ENCODE measurements around the gene TAF6. TPM values are rescaled to one million over a fixed set of nuclear protein-coding genes. Genes with fewer than 3 reads are reported as not detected.

Gene TAF6
- total and polyA plus RNA-seq, 9 of the 15 experiments (the other 6 are each of a cell fraction or from before 2014, with no cell fraction given): 0.78 to 78.7 (median 21.3) TPM

- TF ChIP-seq RERE (CRISPR knock-in tag; IDR thresholded peaks at IDR 0.05; ENCODE audit: borderline replicate concordance) (0 out of 2 replicates have a peak, but pooled peaks have one; percentile 88), CTCFL (IDR thresholded peaks at IDR 0.05; ENCODE audit: borderline replicate concordance, insufficient read depth, low read depth, low read length, poor library complexity, severe bottlenecking) (no peak), XRCC4 (IDR thresholded peaks at IDR 0.05; ENCODE audit: extremely low read depth, insufficient read depth, insufficient read length) (no peak), ZBTB33 (CRISPR knock-in tag; IDR thresholded peaks at IDR 0.05) (peak; percentile 33; the same call in 1 of the 2 replicates), NR1H2 (CRISPR knock-in tag; IDR thresholded peaks at IDR 0.05) (0 out of 2 replicates have a peak, but pooled peaks have one; percentile 55), GABPA (tag; conservative IDR thresholded peaks at IDR 0.05; ENCODE audit: low read depth) (no peak), SP1 (CRISPR knock-in tag; IDR thresholded peaks at IDR 0.05) (peak; percentile 23; the same call in 1 of the 2 replicates), HMGXB4 (CRISPR knock-in tag; IDR thresholded peaks at IDR 0.05) (0 out of 2 replicates have a peak, but pooled peaks have one; percentile 0), WHSC1 (IDR thresholded peaks at IDR 0.05; ENCODE audit: low read length) (no peak), THAP7 (CRISPR knock-in tag; IDR thresholded peaks at IDR 0.05) (no peak), SRSF3 (IDR thresholded peaks at IDR 0.05; ENCODE audit: insufficient read depth, low read length) (no peak)
Measured at GRCh38 chr7:100127866-100128636, 8.9 kb upstream of the TAF6 start (continued).

All from K562 (cell line).